GM12878 (cell line): ENCODE measurements around the gene HELZ. TPM values are rescaled to one million over a fixed set of nuclear protein-coding genes. Genes with fewer than 3 reads are reported as not detected.

Experiments
- ATAC-seq: fragments of 200-7000 bp; cut with Tn5 transposase; 3 replicates; pipeline ENCODE4 v1.9.1; 2020; ENCODE audit warnings: mild to moderate bottlenecking, moderate library complexity
- BruUV-seq: library from RNA; stranded (reverse); fragments of 400-500 nt; replicated peaks from 2 replicates; lab custom pipeline; 2021; lab: Mats Ljungman, UMichigan
- CTCF ChIA-PET: fragments of 300-600 bp; sonication (Branson Sonifier 250); formaldehyde crosslinking; extraction: SDS; loops from one replicate; lab custom pipeline; 2021; ENCODE audit warnings: inconsistent platforms; lab: Yijun Ruan, JAX
- POLR2A ChIA-PET: fragments of 350-600 bp; formaldehyde crosslinking; extraction: SDS; loops from one replicate; lab custom pipeline; 2021; ENCODE audit warnings: inconsistent platforms; lab: Charles Lee
- RAD21 ChIA-PET: fragments of 300-600 bp; sonication (Branson Sonifier 250); formaldehyde crosslinking; loops from one replicate; lab custom pipeline; 2023; ENCODE audit warnings: antibody characterized with exemption; ENCODE audit not compliant: unreplicated experiment; lab: Charles Lee
- SMC1A ChIA-PET: fragments of 300-600 bp; sonication (Branson Sonifier 250); formaldehyde crosslinking; loops from one replicate; lab custom pipeline; 2023; ENCODE audit not compliant: unreplicated experiment, uncharacterized antibody; lab: Charles Lee
- DNase-seq: peaks from one replicate; pipeline ENCODE4 v3.0.0-alpha.2; 2011; ENCODE audit warnings: low read depth, low spot score
- FAIRE-seq: peaks from 3 replicates; lab custom pipeline; 2011; peaks lifted over from hg19 to GRCh38; lab: Jason Lieb, UNC
- H2AFZ ChIP-seq: 2 replicates; pipeline ENCODE4 v1.6.0; 2011; ENCODE audit warnings: low read depth, low read length, control low read depth; ENCODE audit not compliant: control insufficient read depth
- H3K27ac ChIP-seq: 2 replicates; pipeline ENCODE4 v1.5.1; 2011; ENCODE audit warnings: control low read depth; ENCODE audit not compliant: control insufficient read depth, insufficient read depth
- H3K27me3 ChIP-seq, 2 experiments: replicated peaks in 1 of 2; 2 replicates each; pipeline versions ENCODE4 v1.6.0 to v1.6.1; 2011; ENCODE audit warnings: low read length in 1 of 2; ENCODE audit not compliant: control insufficient read depth in 2 of 2, insufficient read depth in 2 of 2
- H3K36me3 ChIP-seq, 2 experiments: 2 replicates each; pipeline ENCODE4 v1.5.1; 2011; ENCODE audit warnings: low read length in 1 of 2; ENCODE audit not compliant: control insufficient read depth in 2 of 2, insufficient read depth in 2 of 2
- H3K4me1 ChIP-seq: 2 replicates; pipeline ENCODE4 v1.6.1; 2011; ENCODE audit warnings: mild to moderate bottlenecking, low read length, moderate library complexity, mixed read lengths; ENCODE audit not compliant: control insufficient read depth, insufficient read depth
- H3K4me2 ChIP-seq: 2 replicates; pipeline ENCODE4 v1.6.0; 2011; ENCODE audit warnings: control low read depth; ENCODE audit not compliant: control insufficient read depth, insufficient read depth
- H3K4me3 ChIP-seq: fragments of 200-600 bp; sonication (generic); 2 replicates; pipeline ENCODE4 v1.5.1; 2016
- H3K79me2 ChIP-seq: 2 replicates; pipeline ENCODE4 v1.6.0; 2011; ENCODE audit warnings: low read length; ENCODE audit not compliant: control insufficient read depth, insufficient read depth
- H3K9ac ChIP-seq: 2 replicates; pipeline ENCODE4 v1.8.0; 2011; ENCODE audit warnings: low read length, control low read depth, mixed read lengths; ENCODE audit not compliant: control insufficient read depth, insufficient read depth
- H3K9me3 ChIP-seq: replicated peaks from 3 replicates; pipeline ENCODE4 v1.5.1; 2011; ENCODE audit warnings: mild to moderate bottlenecking, low read length; ENCODE audit not compliant: control insufficient read depth, insufficient read depth
- H4K20me1 ChIP-seq: 2 replicates; pipeline ENCODE4 v1.6.0; 2011; ENCODE audit not compliant: control insufficient read depth, insufficient read depth
- ASH2L ChIP-seq: fragments of 300-600, 200-600 bp; sonication (generic); IDR thresholded peaks from 2 replicates; pipeline ENCODE4 v1.6.1; 2017; ENCODE audit warnings: low read depth, mild to moderate bottlenecking, borderline replicate concordance
- BMI1 ChIP-seq: fragments of 450-650 bp; IDR thresholded peaks from 2 replicates; pipeline ENCODE4 v1.6.1; 2016; ENCODE audit warnings: mild to moderate bottlenecking, moderate library complexity, borderline replicate concordance
- CBX3 ChIP-seq: fragments of 200-600 bp; sonication (generic); IDR thresholded peaks from 2 replicates; pipeline ENCODE4 v1.6.1; 2016; ENCODE audit warnings: low read depth, borderline replicate concordance
- FOXM1 ChIP-seq: IDR thresholded peaks from 2 replicates; pipeline ENCODE4 v1.6.1; 2012; ENCODE audit warnings: low read depth, mild to moderate bottlenecking, inconsistent platforms, low read length, moderate library complexity
- IRF4 ChIP-seq: IDR thresholded peaks from 2 replicates; pipeline ENCODE4 v1.6.1; 2011; ENCODE audit warnings: low read depth, low read length
- KLF5 ChIP-seq: fragments of 450-650 bp; IDR thresholded peaks from 2 replicates; pipeline ENCODE4 v1.6.1; 2014; ENCODE audit warnings: mild to moderate bottlenecking; ENCODE audit not compliant: partially characterized antibody
- NR2F1 ChIP-seq: fragments of 450-650 bp; conservative IDR thresholded peaks from 2 replicates; pipeline ENCODE4 v1.6.1; 2017; ENCODE audit warnings: mild to moderate bottlenecking
- POLR2AphosphoS2 ChIP-seq: IDR thresholded peaks from 2 replicates; pipeline ENCODE4 v1.6.1; 2011; ENCODE audit warnings: low read depth, mild to moderate bottlenecking, low read length, improper control_type of control experiment, moderate library complexity
- POU2F2 ChIP-seq: IDR thresholded peaks from 3 replicates; pipeline ENCODE4 v1.6.1; 2011; ENCODE audit warnings: low read depth, mild to moderate bottlenecking, low read length, borderline replicate concordance
- SMAD5 ChIP-seq: IDR thresholded peaks from 2 replicates; pipeline ENCODE4 v1.6.1; 2016; ENCODE audit warnings: antibody characterized with exemption, low read depth
- TCF12 ChIP-seq: IDR thresholded peaks from 2 replicates; pipeline ENCODE4 v1.6.1; 2011; ENCODE audit warnings: low read depth, mild to moderate bottlenecking, low read length
- WGBS: methylation state at CpG from one replicate; pipeline ENCODE4 v1.1.6; 2016; ENCODE audit warnings: low lambda C conversion rate; ENCODE audit not compliant: insufficient replicate concordance, insufficient coverage; ENCODE audit errors: missing lambda C conversion rate; 5-methylcytosine and 5-hydroxymethylcytosine counted together
- in situ Hi-C: fragments of 300-500 bp; cut with MboI; formaldehyde crosslinking; loops from 9 replicates; pipeline ENCODE4 v1.14.3; 2018; ENCODE audit warnings: mixed read lengths
- intact Hi-C: fragments of 100-400 bp; cut with micrococcal nuclease; formaldehyde crosslinking; loops from one replicate; pipeline ENCODE4 v1.14.2; 2022; ENCODE audit not compliant: unreplicated experiment
- polyA plus RNA-seq, 11 experiments: library from polyadenylated mRNA; depleted of rRNA in 4 of 11; unstranded in 6 of 11; stranded (reverse) in 5 of 11; fragments of >200 nt; fragmentation: Nextera tagmentation in 4 of 11; fragmentation: Illumina TruSeq in 1 of 11; extraction: Ambion mirVana in 4 of 11; extraction: Trizol in 1 of 11; gene quantifications; 1 replicate in 1 of 11; 2 replicates in 10 of 11; pipeline versions ENCODE4 v1.2.1 to v1.2.3, GENCODE V29; 2011 to 2016; ENCODE audit warnings: inconsistent platforms in 2 of 11, missing spikeins in 2 of 11, low read depth in 1 of 11
- total RNA-seq, 4 experiments: library from RNA; depleted of rRNA in 3 of 4; stranded (reverse); fragments of >200 nt in 3 of 4; fragmentation: Illumina TruSeq in 1 of 4; extraction: Trizol in 1 of 4; gene quantifications; 2 replicates each; pipeline versions ENCODE4 v1.2.1 to v1.2.3, GENCODE V29; 2013 to 2021
- TF ChIP-seq, protein P1 (sequence below): fragments of 450-650 bp; formaldehyde crosslinking; IDR thresholded peaks from 2 replicates; pipeline ENCODE4 v1.4.0; 2022; ENCODE audit warnings: mild to moderate bottlenecking, moderate library complexity
- TF ChIP-seq, protein P2 (sequence below): IDR thresholded peaks from 2 replicates; pipeline ENCODE4 v1.6.1; 2012; ENCODE audit warnings: low read length, inconsistent platforms
- TF ChIP-seq, protein P3 (sequence below): IDR thresholded peaks from 2 replicates; pipeline ENCODE4 v1.6.1; 2011; ENCODE audit warnings: borderline replicate concordance, low read depth, mild to moderate bottlenecking, moderate library complexity, mixed read lengths, low read length; ENCODE audit not compliant: insufficient read depth; ENCODE audit errors: extremely low read length
- TF ChIP-seq, protein P4 (sequence below): fragments of 450-650 bp; IDR thresholded peaks from 2 replicates; pipeline ENCODE4 v1.6.1; 2017; ENCODE audit warnings: low read depth, mild to moderate bottlenecking, moderate library complexity

The HELZ gene
- total and polyA plus RNA-seq, 10 of the 15 experiments (the other 5 are each of a cell fraction or from before 2014, with no cell fraction given) = 1.5 to 36.8 (median 19.1) TPM

DNA sequence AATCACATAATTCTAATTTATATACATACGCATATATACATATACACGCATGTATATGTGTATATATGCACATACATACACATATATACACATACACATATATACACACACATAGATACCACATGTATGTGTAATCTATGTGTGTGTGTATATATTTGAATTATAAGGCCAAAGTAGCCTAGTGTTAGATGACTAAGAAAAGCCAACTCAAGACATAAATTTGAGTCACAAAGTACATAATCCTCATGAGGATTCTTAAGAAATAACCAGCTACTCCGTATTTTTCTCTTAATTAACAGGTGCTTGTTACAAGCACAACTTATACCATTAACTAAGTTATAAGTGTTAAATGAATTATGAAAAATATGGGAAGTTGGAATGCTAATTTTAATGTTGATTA is 115.7 kb downstream of the HELZ start (continued):
- TF ChIP-seq, protein P1, sequence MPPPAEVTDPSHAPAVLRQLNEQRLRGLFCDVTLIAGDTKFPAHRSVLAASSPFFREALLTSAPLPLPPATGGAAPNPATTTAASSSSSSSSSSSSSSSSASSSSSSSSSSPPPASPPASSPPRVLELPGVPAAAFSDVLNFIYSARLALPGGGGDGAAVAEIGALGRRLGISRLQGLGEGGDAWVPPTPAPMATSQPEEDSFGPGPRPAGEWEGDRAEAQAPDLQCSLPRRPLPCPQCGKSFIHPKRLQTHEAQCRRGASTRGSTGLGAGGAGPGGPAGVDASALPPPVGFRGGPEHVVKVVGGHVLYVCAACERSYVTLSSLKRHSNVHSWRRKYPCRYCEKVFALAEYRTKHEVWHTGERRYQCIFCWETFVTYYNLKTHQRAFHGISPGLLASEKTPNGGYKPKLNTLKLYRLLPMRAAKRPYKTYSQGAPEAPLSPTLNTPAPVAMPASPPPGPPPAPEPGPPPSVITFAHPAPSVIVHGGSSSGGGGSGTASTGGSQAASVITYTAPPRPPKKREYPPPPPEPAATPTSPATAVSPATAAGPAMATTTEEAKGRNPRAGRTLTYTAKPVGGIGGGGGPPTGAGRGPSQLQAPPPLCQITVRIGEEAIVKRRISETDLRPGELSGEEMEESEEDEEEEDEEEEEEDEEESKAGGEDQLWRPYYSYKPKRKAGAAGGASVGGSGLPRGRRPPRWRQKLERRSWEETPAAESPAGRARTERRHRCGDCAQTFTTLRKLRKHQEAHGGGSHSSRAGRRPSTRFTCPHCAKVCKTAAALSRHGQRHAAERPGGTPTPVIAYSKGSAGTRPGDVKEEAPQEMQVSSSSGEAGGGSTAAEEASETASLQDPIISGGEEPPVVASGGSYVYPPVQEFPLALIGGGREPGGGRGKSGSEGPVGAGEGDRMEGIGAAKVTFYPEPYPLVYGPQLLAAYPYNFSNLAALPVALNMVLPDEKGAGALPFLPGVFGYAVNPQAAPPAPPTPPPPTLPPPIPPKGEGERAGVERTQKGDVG (CRISPR knock-in tag) = no peak

DNA sequence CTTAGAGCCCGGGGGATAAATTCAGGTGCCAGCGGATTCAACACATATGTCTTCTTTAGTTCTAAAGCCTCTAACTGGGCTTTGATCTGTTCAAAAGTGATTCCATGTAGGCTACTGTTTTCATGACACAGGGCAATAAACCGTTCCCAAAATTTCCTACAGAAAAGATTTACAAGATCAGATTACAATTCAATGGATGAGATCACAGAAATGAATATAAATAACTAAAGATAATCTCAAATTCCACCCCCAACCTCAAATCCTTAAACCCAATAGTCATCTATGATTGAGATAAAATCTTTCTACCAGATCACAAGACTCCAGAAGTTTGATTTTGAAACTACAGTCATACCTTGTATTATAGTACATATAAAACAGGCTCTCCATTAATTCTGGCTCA is 116.3 kb downstream of the HELZ start:
- in situ Hi-C loops = no loop called here
- H3K9me3 ChIP-seq = no peaks in the 10 kb centered on the region
- no peak overlapping the region for H3K4me2 ChIP-seq
- TF ChIP-seq KLF5 (no peak), POU2F2 (no peak), ASH2L (no peak), SMAD5 (no peak), IRF4 (no peak), CBX3 (no peak), BMI1 (no peak), NR2F1 (no peak), TCF12 (no peak), FOXM1 (no peak), POLR2AphosphoS2 (no peak)
- TF ChIP-seq, protein P2, sequence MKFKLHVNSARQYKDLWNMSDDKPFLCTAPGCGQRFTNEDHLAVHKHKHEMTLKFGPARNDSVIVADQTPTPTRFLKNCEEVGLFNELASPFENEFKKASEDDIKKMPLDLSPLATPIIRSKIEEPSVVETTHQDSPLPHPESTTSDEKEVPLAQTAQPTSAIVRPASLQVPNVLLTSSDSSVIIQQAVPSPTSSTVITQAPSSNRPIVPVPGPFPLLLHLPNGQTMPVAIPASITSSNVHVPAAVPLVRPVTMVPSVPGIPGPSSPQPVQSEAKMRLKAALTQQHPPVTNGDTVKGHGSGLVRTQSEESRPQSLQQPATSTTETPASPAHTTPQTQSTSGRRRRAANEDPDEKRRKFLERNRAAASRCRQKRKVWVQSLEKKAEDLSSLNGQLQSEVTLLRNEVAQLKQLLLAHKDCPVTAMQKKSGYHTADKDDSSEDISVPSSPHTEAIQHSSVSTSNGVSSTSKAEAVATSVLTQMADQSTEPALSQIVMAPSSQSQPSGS = no peak
- TF ChIP-seq, protein P3, sequence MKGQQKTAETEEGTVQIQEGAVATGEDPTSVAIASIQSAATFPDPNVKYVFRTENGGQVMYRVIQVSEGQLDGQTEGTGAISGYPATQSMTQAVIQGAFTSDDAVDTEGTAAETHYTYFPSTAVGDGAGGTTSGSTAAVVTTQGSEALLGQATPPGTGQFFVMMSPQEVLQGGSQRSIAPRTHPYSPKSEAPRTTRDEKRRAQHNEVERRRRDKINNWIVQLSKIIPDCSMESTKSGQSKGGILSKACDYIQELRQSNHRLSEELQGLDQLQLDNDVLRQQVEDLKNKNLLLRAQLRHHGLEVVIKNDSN = no peak
- TF ChIP-seq, protein P4, sequence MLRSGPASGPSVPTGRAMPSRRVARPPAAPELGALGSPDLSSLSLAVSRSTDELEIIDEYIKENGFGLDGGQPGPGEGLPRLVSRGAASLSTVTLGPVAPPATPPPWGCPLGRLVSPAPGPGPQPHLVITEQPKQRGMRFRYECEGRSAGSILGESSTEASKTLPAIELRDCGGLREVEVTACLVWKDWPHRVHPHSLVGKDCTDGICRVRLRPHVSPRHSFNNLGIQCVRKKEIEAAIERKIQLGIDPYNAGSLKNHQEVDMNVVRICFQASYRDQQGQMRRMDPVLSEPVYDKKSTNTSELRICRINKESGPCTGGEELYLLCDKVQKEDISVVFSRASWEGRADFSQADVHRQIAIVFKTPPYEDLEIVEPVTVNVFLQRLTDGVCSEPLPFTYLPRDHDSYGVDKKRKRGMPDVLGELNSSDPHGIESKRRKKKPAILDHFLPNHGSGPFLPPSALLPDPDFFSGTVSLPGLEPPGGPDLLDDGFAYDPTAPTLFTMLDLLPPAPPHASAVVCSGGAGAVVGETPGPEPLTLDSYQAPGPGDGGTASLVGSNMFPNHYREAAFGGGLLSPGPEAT = no peak
- H4K20me1 ChIP-seq = no peaks in the 10 kb centered on the region
- H3K9ac ChIP-seq = no peak overlapping the region
- no peaks in the 10 kb centered on the region for H3K79me2 ChIP-seq
- RAD21 ChIA-PET = no interaction called here
- no peaks in the 10 kb centered on the region for H3K4me1 ChIP-seq
- FAIRE-seq (no peak), DNase-seq (no peak), ATAC-seq (no peak)
- WGBS = 97% methylated on average over 3 of the region's 3 CpGs
- CTCF ChIA-PET = no interaction called here
- no TSS peak for BruUV-seq
- no peaks in the 10 kb centered on the region for H3K27me3 ChIP-seq
- no peak overlapping the region for H3K4me3 ChIP-seq
- intact Hi-C loops = no loop called here
- H2AFZ ChIP-seq = no peak overlapping the region
- SMC1A ChIA-PET = no interaction called here
- no peak overlapping the region for H3K27ac ChIP-seq
- peaks cover 0 to 2% of the 10 kb centered on the region in 2 experiments; a peak in 1 of 4 replicates for H3K36me3 ChIP-seq
- POLR2A ChIA-PET = no interaction called here
